ENCODE data around the gene CEACAM5.

DNA sequence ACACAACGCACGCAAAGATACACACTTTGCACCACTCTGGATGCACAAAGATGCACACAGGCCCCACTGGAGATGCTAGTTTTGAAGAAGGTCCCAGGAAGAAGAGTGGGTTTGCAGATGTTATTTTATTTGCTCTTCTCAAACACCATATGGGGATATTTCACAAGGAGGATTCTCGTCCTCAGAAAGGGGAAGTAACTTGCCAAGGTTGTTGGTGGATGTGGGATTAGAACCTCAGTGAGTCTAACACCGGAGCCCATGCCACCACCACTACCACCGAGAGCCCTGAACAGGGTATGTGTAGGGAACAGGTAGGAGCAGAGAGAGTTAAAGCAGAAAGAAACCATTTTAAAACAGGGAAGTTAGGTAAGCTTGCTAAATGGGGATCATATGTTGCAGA lies 37.3 kb downstream of the CEACAM5 start:
- TF ChIP-seq, protein P1, sequence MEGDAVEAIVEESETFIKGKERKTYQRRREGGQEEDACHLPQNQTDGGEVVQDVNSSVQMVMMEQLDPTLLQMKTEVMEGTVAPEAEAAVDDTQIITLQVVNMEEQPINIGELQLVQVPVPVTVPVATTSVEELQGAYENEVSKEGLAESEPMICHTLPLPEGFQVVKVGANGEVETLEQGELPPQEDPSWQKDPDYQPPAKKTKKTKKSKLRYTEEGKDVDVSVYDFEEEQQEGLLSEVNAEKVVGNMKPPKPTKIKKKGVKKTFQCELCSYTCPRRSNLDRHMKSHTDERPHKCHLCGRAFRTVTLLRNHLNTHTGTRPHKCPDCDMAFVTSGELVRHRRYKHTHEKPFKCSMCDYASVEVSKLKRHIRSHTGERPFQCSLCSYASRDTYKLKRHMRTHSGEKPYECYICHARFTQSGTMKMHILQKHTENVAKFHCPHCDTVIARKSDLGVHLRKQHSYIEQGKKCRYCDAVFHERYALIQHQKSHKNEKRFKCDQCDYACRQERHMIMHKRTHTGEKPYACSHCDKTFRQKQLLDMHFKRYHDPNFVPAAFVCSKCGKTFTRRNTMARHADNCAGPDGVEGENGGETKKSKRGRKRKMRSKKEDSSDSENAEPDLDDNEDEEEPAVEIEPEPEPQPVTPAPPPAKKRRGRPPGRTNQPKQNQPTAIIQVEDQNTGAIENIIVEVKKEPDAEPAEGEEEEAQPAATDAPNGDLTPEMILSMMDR (IDR thresholded peaks at IDR 0.05): no peak
- no peak for TF ChIP-seq POLR2A (IDR thresholded peaks at IDR 0.05)
